ENCODE data around the gene PDCL3.

Gene PDCL3

GRCh38 chr2:100611079-100612029 lies 48.6 kb downstream of the PDCL3 start:
- no peak for DNase-seq (ENCODE audit: low read depth, low spot score)

- no peak for DNase-seq (ENCODE audit: low read depth, low spot score)
These were observed 49.7 kb downstream of the PDCL3 start for GRCh38 chr2:100612388-100613000.

- DNase-seq (ENCODE audit: low read depth, low spot score): no peak
These were observed 50.9 kb downstream of the PDCL3 start for GRCh38 chr2:100613719-100614118.

GRCh38 chr2:100614455-100615000 lies 51.7 kb downstream of the PDCL3 start:
- DNase-seq (ENCODE audit: low read depth, low spot score): no peak

GRCh38 chr2:100615471-100615870 lies 52.7 kb downstream of the PDCL3 start:
- DNase-seq (ENCODE audit: low read depth, low spot score): no peak

- no peak for DNase-seq (ENCODE audit: low read depth, low spot score)
These were observed 53.1 kb downstream of the PDCL3 start for GRCh38 chr2:100615886-100616285.

- no peak for DNase-seq (ENCODE audit: low read depth, low spot score)
These were observed 54.1 kb downstream of the PDCL3 start for GRCh38 chr2:100616841-100617390.

GRCh38 chr2:100619951-100620350 lies 57.2 kb downstream of the PDCL3 start:
- DNase-seq (ENCODE audit: low read depth, low spot score): no peak

GRCh38 chr2:100620481-100620880 lies 57.7 kb downstream of the PDCL3 start:
- DNase-seq (ENCODE audit: low read depth, low spot score): no peak

GRCh38 chr2:100621371-100621951 lies 58.7 kb downstream of the PDCL3 start:
- DNase-seq (ENCODE audit: low read depth, low spot score): no peak

- no peak for DNase-seq (ENCODE audit: low read depth, low spot score)
These were observed 60.4 kb downstream of the PDCL3 start for GRCh38 chr2:100623033-100623715.

GRCh38 chr2:100623930-100624329 lies 61.1 kb downstream of the PDCL3 start:
- no peak for DNase-seq (ENCODE audit: low read depth, low spot score)

GRCh38 chr2:100624536-100624935 lies 61.7 kb downstream of the PDCL3 start:
- no peak for DNase-seq (ENCODE audit: low read depth, low spot score)

GRCh38 chr2:100625717-100626116 lies 62.9 kb downstream of the PDCL3 start:
- no peak for DNase-seq (ENCODE audit: low read depth, low spot score)
